Measurements from ENCODE around the gene CPLX4.
"Not testable (repeated sequence)": the region's sequence is repeated elsewhere in the genome, so short reads cannot be mapped to it uniquely, and the experiment has no call there.

CPLX4 gene

GRCh38 chr18:59268721-59269562, 49.5 kb downstream of the CPLX4 start:
- DNase-seq: peak; percentile 70

- no peak for DNase-seq
Observed at GRCh38 chr18:59268127-59268720, 50.2 kb downstream of the CPLX4 start.

DNA sequence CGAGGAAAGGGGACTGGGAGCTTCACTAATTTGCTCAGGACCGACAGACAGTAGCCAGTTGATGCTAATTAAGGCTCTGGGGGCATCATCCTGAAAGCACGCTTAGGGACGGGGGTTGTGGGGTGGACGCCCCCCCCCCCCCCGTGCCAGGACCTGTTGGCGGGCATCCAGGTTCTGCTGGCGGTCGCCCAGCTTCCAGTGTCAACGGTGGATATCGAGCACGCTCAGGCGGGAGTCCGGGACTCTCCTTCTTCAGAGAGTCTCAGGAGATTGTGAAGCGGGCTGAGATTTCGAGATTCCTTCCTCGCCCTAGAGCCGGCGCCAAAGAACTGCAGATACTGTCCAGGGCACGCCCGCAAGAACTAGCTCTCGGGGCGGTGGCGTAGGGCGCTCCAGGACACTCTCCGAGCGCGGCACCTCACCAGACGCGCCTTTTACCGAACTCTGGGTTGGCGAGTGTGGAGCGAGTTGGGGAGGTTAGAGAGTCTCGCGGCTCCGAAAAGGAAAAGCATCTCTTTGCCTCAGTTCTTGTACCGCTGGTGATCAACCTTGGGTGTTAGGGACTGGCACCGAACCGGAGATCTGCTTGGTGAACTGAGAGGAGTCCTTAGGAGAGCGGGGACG, 50.8 kb downstream of the CPLX4 start:
- DNase-seq: no peak

DNA sequence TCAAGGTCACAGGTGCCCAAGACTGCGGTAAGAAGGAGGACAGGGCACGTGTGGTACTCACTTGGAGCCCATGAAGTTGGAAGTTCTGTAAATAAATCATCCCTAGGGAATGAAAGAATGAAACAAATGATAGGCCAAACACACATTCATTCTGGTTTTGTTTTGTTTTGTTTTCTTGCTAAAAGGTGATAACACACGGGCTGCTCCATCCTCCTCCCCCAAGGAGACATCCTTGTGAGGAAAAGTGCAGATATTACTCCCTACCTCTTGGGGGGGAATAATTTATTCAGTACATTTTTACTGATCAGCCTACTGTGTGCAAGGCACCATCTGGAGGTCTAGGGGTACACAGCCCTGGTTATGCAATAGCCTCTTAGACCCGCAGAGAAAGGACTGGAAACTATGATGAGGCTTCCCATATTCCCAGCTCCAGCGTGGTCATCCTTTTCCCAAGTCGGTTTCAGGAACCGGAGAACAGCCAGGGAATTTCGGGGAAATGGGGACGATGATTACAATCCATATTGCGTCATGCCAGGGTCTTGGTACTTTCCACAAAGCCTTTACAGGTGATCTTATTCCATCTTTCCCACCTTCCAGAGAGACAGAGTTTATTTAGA, 51.5 kb downstream of the CPLX4 start:
- no peak for DNase-seq

DNA sequence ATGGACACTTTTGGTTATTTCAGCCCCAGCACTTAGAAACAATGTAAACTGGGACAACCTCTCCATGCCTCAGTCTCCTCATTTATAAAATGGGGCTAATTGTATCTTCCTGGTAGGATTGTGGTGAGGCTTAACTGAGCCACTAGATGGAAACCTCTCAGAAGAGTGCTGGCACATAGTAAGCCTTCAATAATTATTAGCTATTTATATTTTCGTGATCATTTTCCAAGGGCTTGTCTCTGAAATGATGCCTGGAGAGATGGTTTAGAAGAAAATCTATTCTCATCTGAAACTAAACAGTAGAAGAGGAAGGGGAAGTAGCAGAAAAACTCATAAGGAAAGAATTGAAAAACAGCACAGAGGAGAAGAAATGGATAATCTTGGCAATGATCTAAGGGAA, 52.0 kb downstream of the CPLX4 start:
- DNase-seq: no peak

DNA sequence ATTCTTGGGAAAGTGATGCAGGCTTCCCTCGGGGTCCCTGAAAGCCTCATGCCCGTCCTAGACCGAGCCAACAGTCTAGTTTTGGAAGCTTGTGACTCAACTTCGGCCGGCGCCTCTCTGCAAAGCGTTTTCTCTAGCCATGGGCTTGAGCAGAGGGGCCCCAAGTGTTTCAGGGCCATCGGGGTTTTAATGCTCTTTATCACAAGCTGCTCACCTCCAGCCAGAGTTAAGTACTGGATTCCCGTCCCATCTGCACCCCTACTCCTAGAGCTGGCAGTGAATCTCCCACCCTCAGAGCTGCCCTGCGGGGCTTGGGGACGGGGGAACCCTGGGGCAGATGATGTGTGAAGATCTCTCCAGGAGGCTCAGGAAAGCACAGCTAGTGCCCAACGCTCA, 52.5 kb downstream of the CPLX4 start:
- DNase-seq: no peak

GRCh38 chr18:59265246-59265973, 53.0 kb downstream of the CPLX4 start:
- DNase-seq: peak; percentile 51

- DNase-seq: no peak
Observed at GRCh38 chr18:59264651-59265245, 53.7 kb downstream of the CPLX4 start.

DNA sequence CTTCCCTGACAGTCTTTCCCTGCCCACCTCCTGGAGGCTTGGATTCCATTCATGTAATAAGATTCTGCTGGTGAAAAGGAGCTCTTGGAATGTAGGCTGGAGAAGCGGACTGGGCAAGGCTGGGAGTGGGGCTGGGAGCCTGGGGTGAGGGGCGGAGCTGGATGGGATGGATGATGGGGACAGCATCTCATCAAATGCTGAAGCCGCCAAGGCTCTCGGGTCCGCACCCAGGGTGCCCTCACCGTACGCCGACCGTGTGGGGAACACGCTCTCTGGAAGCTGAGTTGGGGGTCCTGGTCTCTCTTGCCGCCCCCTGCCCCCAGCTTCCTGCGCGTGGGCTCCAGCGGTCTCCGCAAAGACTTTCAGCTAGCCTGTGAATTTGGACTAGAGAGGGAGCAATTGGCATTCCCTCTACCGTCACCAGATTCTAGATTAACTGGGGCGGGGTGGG, 54.3 kb downstream of the CPLX4 start:
- no peak for DNase-seq

- DNase-seq: no peak
Observed at GRCh38 chr18:59263661-59264060, 54.8 kb downstream of the CPLX4 start.

DNA sequence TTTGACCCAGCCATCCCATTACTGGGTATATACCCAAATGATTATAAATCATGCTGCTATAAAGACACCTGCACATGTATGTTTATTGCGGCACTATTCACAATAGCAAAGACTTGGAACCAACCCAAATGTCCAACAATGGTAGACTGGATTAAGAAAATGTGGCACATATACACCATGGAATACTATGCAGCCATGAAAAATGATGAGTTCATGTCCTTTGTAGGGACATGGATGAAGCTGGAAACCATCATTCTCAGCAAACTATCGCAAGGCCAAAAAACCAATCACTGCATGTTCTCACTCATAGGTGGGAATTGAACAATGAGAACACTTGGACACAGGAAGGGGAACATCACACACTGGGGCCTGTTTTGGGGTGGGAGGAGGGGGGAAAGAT, 56.2 kb downstream of the CPLX4 start:
- DNase-seq: not testable (repeated sequence)

GRCh38 chr18:59261842-59262241, 56.6 kb downstream of the CPLX4 start:
- DNase-seq: not testable (repeated sequence)

- DNase-seq: not testable (repeated sequence)
Observed at GRCh38 chr18:59255491-59255890, 63.0 kb downstream of the CPLX4 start.

DNA sequence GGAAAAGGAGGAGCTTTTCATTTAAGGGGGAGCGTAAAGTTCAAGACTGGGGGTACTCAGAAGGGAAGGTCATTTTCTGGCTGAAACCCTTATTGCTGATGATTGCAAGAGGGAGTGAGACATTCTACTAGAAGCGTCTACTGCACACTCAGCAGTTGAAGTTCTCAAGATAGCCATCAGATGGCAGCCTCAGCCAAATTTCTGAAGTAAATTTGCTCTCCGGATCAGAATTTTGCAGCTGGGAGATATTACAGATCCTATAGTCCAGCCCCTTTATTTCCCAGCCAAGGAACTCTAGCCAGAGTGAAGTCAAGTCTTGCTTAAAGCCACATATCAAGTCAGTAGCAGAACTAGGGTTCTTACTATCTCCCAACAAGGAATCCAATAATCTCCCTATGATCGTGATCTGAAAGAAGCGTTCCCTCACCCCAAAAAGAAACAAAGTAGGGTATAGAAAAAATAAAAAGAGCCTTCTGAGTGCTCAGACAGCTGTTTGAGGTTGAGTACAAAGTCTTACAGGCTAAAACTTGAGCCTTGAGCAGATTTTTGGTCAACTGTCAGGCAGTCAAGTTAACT, 69.2 kb downstream of the CPLX4 start:
- DNase-seq: peak; percentile 74

- DNase-seq: no peak
Observed at GRCh38 chr18:59246796-59247195, 71.7 kb downstream of the CPLX4 start.
